ENCODE results near the gene RXRG.

Gene RXRG

DNA sequence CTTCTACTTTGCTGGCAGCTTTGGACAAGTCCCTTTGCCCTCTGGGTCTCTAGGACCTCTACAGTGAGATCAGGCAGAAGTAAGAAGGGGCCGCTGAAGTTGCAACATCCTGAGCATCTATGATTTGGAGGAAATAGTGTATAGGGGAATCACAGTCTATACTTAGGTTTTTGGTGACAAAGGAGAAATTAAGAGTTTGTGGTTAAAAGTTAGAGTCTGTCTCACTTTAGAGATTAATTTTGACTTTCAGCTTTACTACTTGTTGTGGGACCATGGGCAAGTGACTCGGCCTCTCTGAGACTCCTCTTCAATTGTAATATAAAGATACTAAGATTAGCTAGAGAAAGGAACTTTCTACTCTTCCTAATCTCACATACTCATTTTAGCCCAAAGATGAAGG lies 55.3 kb downstream of the RXRG start:
- H3K4me3 ChIP-seq (ENCODE audit: low read depth, low read length): no peak overlapping the region
- TF ChIP-seq, protein P1, sequence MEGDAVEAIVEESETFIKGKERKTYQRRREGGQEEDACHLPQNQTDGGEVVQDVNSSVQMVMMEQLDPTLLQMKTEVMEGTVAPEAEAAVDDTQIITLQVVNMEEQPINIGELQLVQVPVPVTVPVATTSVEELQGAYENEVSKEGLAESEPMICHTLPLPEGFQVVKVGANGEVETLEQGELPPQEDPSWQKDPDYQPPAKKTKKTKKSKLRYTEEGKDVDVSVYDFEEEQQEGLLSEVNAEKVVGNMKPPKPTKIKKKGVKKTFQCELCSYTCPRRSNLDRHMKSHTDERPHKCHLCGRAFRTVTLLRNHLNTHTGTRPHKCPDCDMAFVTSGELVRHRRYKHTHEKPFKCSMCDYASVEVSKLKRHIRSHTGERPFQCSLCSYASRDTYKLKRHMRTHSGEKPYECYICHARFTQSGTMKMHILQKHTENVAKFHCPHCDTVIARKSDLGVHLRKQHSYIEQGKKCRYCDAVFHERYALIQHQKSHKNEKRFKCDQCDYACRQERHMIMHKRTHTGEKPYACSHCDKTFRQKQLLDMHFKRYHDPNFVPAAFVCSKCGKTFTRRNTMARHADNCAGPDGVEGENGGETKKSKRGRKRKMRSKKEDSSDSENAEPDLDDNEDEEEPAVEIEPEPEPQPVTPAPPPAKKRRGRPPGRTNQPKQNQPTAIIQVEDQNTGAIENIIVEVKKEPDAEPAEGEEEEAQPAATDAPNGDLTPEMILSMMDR (conservative IDR thresholded peaks at IDR 0.05; ENCODE audit: low read depth, low read length): no peak
- DNase-seq (ENCODE audit: low read depth): no peak

DNA sequence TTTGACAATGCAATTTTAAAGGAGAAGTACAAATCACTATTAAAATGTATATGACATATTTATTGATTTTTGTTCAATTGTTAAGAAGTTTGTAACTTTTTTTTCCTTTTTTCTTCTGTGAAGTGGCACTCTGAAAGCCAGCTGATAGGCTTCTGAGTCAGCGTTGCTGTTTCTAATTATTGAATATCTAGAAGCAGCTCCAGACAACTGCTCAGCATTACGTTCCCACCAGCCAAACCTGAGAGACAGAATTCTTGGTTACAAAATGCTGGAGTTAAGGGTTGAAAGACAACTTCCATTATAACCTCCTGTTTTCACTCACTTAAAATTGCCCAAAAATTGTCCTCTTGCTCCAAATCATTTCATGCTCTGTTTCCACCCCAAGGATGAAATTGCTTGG lies 57.0 kb downstream of the RXRG start:
- no peak overlapping the region for H3K4me3 ChIP-seq (ENCODE audit: low read depth, low read length)
- TF ChIP-seq, protein P1 (conservative IDR thresholded peaks at IDR 0.05; ENCODE audit: low read depth, low read length): no peak
- no peak for DNase-seq (ENCODE audit: low read depth)

DNA sequence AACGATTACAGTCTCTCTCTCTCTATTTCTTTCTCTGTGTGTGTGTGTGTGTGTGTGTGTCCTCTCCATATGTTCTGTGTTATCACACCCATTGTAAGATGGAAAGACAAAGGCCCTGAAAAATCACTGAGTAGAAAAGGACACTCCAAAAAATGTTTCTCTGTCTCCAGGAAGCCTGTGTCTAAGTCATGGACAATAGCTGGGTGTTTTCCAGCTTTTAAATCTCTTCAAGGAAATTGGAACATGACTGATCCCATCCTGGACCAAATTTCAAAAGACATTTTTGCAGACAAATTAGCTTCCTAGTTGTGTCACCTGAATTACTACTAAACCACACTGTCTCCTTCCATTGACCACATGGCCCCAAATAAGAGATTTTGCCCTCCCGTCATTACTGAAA lies 57.4 kb downstream of the RXRG start:
- TF ChIP-seq, protein P1 (conservative IDR thresholded peaks at IDR 0.05; ENCODE audit: low read depth, low read length): no peak
- H3K4me3 ChIP-seq (ENCODE audit: low read depth, low read length): no peak overlapping the region
- no peak for DNase-seq (ENCODE audit: low read depth)

DNA sequence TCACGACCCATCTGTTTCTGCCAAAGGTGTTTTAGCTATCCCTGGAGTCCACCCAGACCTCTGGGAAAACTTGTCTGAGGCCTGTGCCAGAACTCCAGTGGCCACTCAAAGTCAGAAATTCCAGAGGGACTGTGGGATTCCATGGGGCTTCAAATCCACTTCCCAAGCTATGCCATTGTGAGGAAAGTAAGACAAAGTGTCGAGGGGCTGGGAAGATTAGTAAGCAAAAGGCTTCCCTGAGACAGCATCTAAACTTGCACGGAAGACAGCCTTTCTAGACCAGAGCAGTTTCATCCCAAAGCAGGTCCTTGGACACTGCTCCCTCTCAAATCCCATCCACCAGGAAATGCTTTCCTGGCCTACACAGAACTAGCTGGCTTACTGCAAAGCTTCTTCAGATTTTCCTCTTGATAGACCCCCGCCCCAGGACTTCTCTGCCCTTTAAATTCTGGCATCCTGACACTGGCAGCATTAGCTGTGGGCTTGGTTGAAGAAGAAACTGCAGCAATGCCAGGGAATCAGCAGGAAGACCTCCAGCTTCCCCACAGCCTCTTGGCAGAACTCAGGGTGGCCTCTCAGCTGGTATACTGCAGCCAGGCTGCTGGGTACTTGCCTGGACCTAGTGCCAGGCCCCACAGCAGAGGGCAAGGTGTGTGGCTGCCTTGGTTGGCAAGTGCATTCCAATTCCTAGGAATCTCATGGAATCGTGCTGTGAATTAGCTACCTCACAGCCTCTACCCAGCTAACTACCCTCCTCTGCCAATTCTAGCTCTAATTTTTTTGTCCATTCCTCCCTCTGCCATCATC lies 61.1 kb downstream of the RXRG start:
- TF ChIP-seq, protein P1 (conservative IDR thresholded peaks at IDR 0.05; ENCODE audit: low read depth, low read length): no peak
- DNase-seq (ENCODE audit: low read depth): no peak

DNA sequence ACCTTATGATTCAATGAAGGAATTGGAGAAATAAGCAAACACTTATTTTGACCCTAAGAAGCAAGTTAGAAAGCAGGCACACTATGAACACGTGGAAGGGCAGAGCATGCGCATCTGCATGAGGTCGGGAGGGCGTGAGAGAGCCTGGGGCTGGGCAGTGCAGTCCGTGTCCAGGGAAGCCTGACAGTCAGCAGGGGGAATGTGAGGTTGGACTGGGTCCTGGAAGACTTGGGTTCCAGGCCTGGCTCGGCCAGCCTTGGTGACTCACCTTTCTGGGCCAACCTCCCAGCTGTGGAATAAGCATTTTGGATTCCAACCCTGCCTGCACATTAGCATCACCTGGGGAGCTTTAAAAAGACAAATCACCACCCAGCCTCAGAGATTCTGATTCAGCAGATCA lies 61.9 kb downstream of the RXRG start:
- DNase-seq (ENCODE audit: low read depth): peak; percentile 5
- H3K4me3 ChIP-seq (ENCODE audit: low read depth, low read length): no peak overlapping the region
- TF ChIP-seq, protein P1 (conservative IDR thresholded peaks at IDR 0.05; ENCODE audit: low read depth, low read length): no peak

More for the DNA sequence above, 61.1 kb downstream of the RXRG start:
- H3K4me3 ChIP-seq (ENCODE audit: low read depth, low read length): no peak overlapping the region

DNA sequence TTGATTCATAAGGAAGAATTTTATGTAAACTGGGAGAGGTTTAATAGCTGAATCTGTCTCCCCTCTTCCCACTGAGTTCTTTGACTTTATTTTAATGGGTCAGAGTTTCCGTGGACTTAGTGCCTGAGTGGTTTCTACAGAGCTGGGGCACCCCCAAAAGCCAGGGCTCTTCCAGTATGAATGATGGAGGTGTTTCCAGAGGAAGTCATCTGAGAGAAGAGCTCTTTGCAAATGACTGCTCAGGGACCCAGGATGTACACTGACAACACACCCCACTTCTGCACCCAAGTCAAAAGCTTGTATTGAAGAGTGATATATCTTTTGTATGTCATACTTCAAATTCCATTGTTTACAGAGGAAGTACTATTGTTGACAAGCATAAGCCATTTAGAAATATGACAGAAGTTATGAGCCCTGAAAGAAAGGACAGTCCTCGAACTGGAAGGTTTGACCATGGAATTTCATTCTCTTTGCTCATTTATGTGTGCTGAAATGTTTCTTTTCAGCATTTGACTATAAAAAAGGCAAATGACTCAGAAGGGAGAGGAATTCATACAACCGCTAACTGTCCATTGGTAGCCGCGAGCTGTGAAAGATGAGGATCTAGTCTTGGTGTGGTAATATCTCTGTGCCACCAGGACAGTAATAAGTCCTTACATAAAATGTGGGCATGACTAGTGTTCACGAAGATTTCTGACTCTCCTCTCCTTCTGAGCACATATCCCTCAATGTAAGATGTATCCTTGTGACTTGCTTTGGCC lies 63.0 kb downstream of the RXRG start:
- H3K4me3 ChIP-seq (ENCODE audit: low read depth, low read length): no peak overlapping the region
- TF ChIP-seq, protein P1 (conservative IDR thresholded peaks at IDR 0.05; ENCODE audit: low read depth, low read length): no peak
- no peak for DNase-seq (ENCODE audit: low read depth)
